Ovary (tissue), 3 donors: ENCODE measurements around the gene ABCB6.

Experiments
- CTCF ChIP-seq, 3 donors: fragments of 450-650 bp in 2 of 3; fragments of 200-600 bp in 1 of 3; IDR thresholded peaks; one replicate each; pipeline versions ENCODE4 v1.5.1 to v1.8.0; 2016 to 2022; ENCODE audit warnings: antibody characterized with exemption in 3 of 3, mild to moderate bottlenecking in 1 of 3
- EP300 ChIP-seq: sonication (generic); formaldehyde crosslinking; IDR thresholded peaks from one replicate; pipeline ENCODE4 v1.6.1; 2017; ENCODE audit warnings: antibody characterized with exemption
- POLR2A ChIP-seq: fragments of 450-650 bp; IDR thresholded peaks from one replicate; pipeline ENCODE4 v1.6.1; 2017; ENCODE audit warnings: antibody characterized with exemption, mild to moderate bottlenecking, moderate library complexity
- donor health status: DM: no; HTN: no; CAD: no.

GRCh38 chr2:219230059-219230540 is 11.3 kb upstream of the ABCB6 start:
- no peak for TF ChIP-seq CTCF (IDR thresholded peaks at IDR 0.05)
- no peak for TF ChIP-seq POLR2A
- TF ChIP-seq EP300: no peak
